ENCODE results near the gene MAPKAP1.

DNA sequence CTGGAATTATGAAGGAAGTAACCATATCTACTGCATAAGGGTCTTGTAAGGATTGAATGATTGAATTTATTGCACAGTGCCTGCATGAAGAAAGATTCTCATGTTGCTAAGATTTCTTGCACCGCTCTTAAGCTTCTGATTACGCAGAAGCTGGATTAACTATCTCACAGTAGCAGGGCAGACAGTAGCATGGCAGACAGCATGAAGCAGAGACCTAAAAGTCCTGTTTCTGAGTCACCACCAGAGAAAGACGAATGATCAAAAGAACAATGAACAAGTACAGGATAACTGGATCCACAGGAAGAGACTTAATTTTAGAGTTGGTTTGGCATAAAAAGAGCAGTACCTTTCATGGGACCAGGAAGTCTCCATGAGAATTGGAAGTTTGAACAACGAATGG lies 142.4 kb downstream of the MAPKAP1 start:
- TF ChIP-seq, protein P1, sequence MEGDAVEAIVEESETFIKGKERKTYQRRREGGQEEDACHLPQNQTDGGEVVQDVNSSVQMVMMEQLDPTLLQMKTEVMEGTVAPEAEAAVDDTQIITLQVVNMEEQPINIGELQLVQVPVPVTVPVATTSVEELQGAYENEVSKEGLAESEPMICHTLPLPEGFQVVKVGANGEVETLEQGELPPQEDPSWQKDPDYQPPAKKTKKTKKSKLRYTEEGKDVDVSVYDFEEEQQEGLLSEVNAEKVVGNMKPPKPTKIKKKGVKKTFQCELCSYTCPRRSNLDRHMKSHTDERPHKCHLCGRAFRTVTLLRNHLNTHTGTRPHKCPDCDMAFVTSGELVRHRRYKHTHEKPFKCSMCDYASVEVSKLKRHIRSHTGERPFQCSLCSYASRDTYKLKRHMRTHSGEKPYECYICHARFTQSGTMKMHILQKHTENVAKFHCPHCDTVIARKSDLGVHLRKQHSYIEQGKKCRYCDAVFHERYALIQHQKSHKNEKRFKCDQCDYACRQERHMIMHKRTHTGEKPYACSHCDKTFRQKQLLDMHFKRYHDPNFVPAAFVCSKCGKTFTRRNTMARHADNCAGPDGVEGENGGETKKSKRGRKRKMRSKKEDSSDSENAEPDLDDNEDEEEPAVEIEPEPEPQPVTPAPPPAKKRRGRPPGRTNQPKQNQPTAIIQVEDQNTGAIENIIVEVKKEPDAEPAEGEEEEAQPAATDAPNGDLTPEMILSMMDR (IDR thresholded peaks at IDR 0.05; ENCODE audit: insufficient read depth, low read length) = no peak
- TF ChIP-seq POLR2AphosphoS5 (IDR thresholded peaks at IDR 0.05; ENCODE audit: low read depth) = no peak

Data from HL-60 (cell line).